RCC 7860 (cell line): Measurements from ENCODE around the gene MYEF2.

ENCODE experiments used
- DNase-seq: peaks from one replicate; pipeline ENCODE4 v3.0.0-alpha.2; 2015; ENCODE audit warnings: low spot score
- FAIRE-seq: peaks from 2 replicates; lab custom pipeline; 2012; peaks lifted over from hg19 to GRCh38; lab: Jason Lieb, UNC

Gene MYEF2

DNA sequence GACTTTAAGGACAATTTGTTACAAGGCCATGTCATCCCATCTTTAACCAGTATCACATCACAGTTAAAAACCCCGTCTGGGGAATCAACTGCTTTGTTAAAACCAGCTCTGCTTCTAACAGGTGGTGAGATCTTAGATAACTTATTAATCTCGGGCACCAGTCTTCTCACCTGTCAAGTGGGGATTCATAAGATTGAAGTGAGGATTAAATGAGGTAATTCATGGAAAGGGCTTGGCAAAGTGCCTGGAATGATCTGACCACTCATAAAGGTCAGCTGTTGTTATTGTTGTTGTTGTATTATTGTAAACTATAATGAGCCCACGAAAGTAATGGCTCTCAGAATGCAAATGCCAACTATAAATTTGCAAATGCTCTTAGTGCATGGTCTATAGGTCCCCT lies 87.4 kb downstream of the MYEF2 start:
- no peak for DNase-seq

GRCh38 chr15:48090115-48090514 lies 88.0 kb downstream of the MYEF2 start:
- FAIRE-seq (no peak), DNase-seq (no peak)

More for the DNA sequence above, 87.4 kb downstream of the MYEF2 start:
- no peak for FAIRE-seq

GRCh38 chr15:48089702-48090101 lies 88.4 kb downstream of the MYEF2 start:
- DNase-seq: no peak
- FAIRE-seq: no peak

DNA sequence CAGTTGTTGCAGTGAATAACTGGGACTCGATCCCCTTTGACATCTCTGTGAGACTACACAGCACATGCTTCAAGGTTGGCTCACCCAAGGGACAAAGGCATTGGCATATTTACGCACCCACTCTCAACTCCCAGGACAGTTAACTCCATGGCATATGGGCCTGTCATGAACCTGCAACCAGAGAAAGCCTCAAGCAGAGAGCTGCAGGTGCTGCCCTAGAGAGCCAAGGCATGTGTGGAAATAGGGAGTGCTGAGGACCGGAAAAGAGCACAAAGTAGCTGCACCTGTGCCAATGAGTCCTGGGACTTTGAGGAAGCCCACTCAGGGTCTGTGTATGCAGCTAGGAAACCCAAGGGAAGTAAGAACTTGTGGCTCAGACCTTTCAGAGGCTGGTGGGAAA lies 90.3 kb downstream of the MYEF2 start:
- FAIRE-seq (no peak), DNase-seq (no peak)

GRCh38 chr15:48086576-48086975 lies 91.5 kb downstream of the MYEF2 start:
- FAIRE-seq: no peak
- DNase-seq: no peak

GRCh38 chr15:48086133-48086532 lies 92.0 kb downstream of the MYEF2 start:
- DNase-seq (no peak), FAIRE-seq (no peak)

DNA sequence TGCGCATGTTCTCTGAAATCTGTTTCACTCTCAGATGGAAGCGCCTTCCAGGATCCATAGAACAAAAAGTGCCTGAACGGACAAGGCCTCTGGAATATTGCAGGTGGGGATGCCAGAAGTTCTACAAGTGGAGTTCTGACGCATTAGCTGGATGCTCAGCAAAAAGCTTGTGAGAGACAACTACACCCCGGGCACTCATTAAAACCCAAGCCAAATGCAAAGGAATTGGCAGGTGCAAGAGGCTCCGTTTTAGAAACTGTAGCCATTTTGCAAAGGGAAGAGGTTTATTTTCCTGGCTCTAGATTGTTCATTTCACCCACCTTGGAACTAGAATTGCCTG lies 92.5 kb downstream of the MYEF2 start:
- FAIRE-seq (no peak), DNase-seq (no peak)

GRCh38 chr15:48084759-48085590 lies 93.1 kb downstream of the MYEF2 start:
- FAIRE-seq (no peak), DNase-seq (peak; percentile 8)
